OCI-LY7 (cell line): Measurements from ENCODE around the gene HES2.
"Not testable (repeated sequence)": the region's sequence is repeated elsewhere in the genome, so short reads cannot be mapped to it uniquely, and the experiment has no call there.

Experiments used
- CTCF ChIP-seq: fragments of 200-600 bp; sonication (generic); conservative IDR thresholded peaks from 2 replicates; pipeline ENCODE4 v1.5.1; 2014; ENCODE audit warnings: mild to moderate bottlenecking, antibody characterized with exemption, low read length, moderate library complexity, mixed read lengths
- EZH2phosphoT487 ChIP-seq: fragments of 200-600 bp; sonication (generic); IDR thresholded peaks from 2 replicates; pipeline ENCODE4 v1.6.1; 2018; ENCODE audit warnings: low read depth, borderline replicate concordance, mild to moderate bottlenecking, mixed run types, antibody characterized with exemption, low read length, moderate library complexity, mixed read lengths

- peak; percentile 67 for TF ChIP-seq CTCF
- TF ChIP-seq EZH2phosphoT487, result not testable (repeated sequence)
Measured at GRCh38 chr1:6363085-6363884, 56.4 kb downstream of the HES2 start.
